GM12892 (cell line): ENCODE measurements around the gene ZNF214.

Source experiments
- POLR2A ChIP-seq: IDR thresholded peaks from 2 replicates; pipeline ENCODE4 v1.6.1; 2011; ENCODE audit warnings: low read depth, low read length, control low read depth
- POLR2AphosphoS5 ChIP-seq: IDR thresholded peaks from 2 replicates; pipeline ENCODE4 v1.6.1; 2011; ENCODE audit warnings: low read depth, low read length, control low read depth

DNA sequence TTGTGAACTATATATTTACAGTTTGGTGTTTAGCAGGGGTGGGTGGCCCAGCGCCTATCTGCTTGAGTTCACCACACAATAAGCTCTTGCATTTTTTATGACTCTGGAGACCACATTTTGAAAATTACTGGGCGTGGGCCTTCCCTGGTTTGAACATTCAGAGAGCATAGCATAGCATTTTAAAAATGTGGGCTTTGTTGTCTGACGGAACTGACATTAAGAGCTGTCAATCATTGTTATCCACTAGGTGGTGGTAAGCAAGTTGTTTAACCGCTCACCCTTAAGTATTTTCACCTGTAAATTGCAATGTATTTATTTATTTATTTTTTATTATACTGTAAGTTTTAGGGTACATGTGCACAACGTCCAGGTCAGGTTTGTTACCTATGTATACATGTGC lies 1.2 kb upstream of the ZNF214 start:
- TF ChIP-seq POLR2A: no peak
- no peak for TF ChIP-seq POLR2AphosphoS5
